HCT116 (cell line): ENCODE results near the gene PRR14. TPM values are rescaled to one million over a fixed set of nuclear protein-coding genes. Genes with fewer than 3 reads are reported as not detected.

Experiments
- ATAC-seq: fragments of 200-7000 bp; cut with Tn5 transposase; 2 replicates; pipeline ENCODE4 v1.9.1; 2020; ENCODE audit warnings: mild to moderate bottlenecking, moderate library complexity
- BruUV-seq: library from RNA; stranded (reverse); fragments of 400-500 nt; replicated peaks from 2 replicates; lab custom pipeline; 2021; lab: Mats Ljungman, UMichigan
- CTCF ChIA-PET: fragments of 300-600 bp; sonication (Branson Sonifier 250); formaldehyde crosslinking; loops from one replicate; lab custom pipeline; 2021; ENCODE audit warnings: antibody characterized with exemption; lab: Charles Lee
- POLR2A ChIA-PET: fragments of 300-600, 350-600 bp; sonication (Branson Sonifier 250); formaldehyde crosslinking; loops from one replicate; lab custom pipeline; 2021; ENCODE audit warnings: antibody characterized with exemption; lab: Charles Lee
- RAD21 ChIA-PET, 2 experiments: fragments of 300-600 bp; sonication (Branson Sonifier 250); formaldehyde crosslinking; loops; one replicate each; lab custom pipeline; 2023; ENCODE audit warnings: low total read pairs in 2 of 2; ENCODE audit not compliant: uncharacterized antibody in 2 of 2, unreplicated experiment in 2 of 2, low non-redundant PET in 1 of 2; lab: Charles Lee
- DNase-seq: peaks from one replicate; pipeline ENCODE4 v3.0.0-alpha.2; 2010; ENCODE audit warnings: low read depth, low spot score
- H2AFZ ChIP-seq: fragments of 200-600 bp; shearing (Covaris generic), sonication (generic); 2 replicates; pipeline ENCODE4 v1.6.1; 2017; ENCODE audit warnings: low read depth, mixed run types, mixed read lengths, antibody characterized with exemption, low read length; ENCODE audit not compliant: poor library complexity, severe bottlenecking
- H3K27ac ChIP-seq: 2 replicates; pipeline ENCODE4 v1.5.1; 2012; ENCODE audit warnings: low read depth, low read length
- H3K27me3 ChIP-seq: fragments of 200-600 bp; sonication (generic); 2 replicates; pipeline ENCODE4 v1.6.1; 2016; ENCODE audit warnings: mixed run types, low read length, mixed read lengths; ENCODE audit not compliant: insufficient read depth
- H3K36me3 ChIP-seq, 2 experiments: fragments of 200-500 bp in 1 of 2; fragments of 200-600 bp in 1 of 2; sonication (Bioruptor generic) in 1 of 2; sonication (generic) in 1 of 2; 2 replicates each; pipeline versions ENCODE4 v1.5.1 to v1.6.1; 2014 to 2016; ENCODE audit warnings: low read length in 2 of 2, inconsistent platforms in 1 of 2, mixed read lengths in 1 of 2, mixed run types in 1 of 2; ENCODE audit not compliant: insufficient read depth in 2 of 2, control insufficient read depth in 1 of 2
- H3K4me1 ChIP-seq, 2 experiments: fragments of 200-600 bp in 1 of 2; sonication (generic) in 1 of 2; 2 replicates each; pipeline versions ENCODE4 v1.5.1 to v1.6.1; 2012 to 2017; ENCODE audit warnings: low read length in 2 of 2, inconsistent platforms in 1 of 2, mild to moderate bottlenecking in 1 of 2, mixed read lengths in 1 of 2, mixed run types in 1 of 2, moderate library complexity in 1 of 2; ENCODE audit not compliant: insufficient read depth in 2 of 2, control insufficient read depth in 1 of 2
- H3K4me2 ChIP-seq: fragments of 200-600 bp; sonication (generic); 2 replicates; pipeline ENCODE4 v1.6.1; 2017; ENCODE audit warnings: mixed run types, low read length, mixed read lengths
- H3K4me3 ChIP-seq, 2 experiments: fragments of 200-600 bp in 1 of 2; sonication (generic) in 1 of 2; replicated peaks in 1 of 2; 2 replicates each; pipeline ENCODE4 v1.5.1; 2011 to 2016; ENCODE audit warnings: low read length in 2 of 2, control low read depth in 1 of 2, low read depth in 1 of 2, mild to moderate bottlenecking in 1 of 2, mixed read lengths in 1 of 2, mixed run types in 1 of 2
- H3K79me2 ChIP-seq: fragments of 200-600 bp; sonication (generic); 2 replicates; pipeline ENCODE4 v1.6.1; 2017; ENCODE audit warnings: mild to moderate bottlenecking, mixed run types, low read length, moderate library complexity, mixed read lengths; ENCODE audit not compliant: insufficient read depth
- H3K9ac ChIP-seq: fragments of 200-600 bp; sonication (generic); 2 replicates; pipeline ENCODE4 v1.6.1; 2016; ENCODE audit warnings: low read length, mixed read lengths
- H3K9me2 ChIP-seq: fragments of 200-600 bp; sonication (generic), shearing (Covaris generic); 2 replicates; pipeline ENCODE4 v1.6.1; 2017; ENCODE audit warnings: mixed run types, mild to moderate bottlenecking, moderate library complexity; ENCODE audit not compliant: insufficient read depth
- H3K9me3 ChIP-seq, 2 experiments: fragments of 200-500 bp in 1 of 2; fragments of 200-600 bp in 1 of 2; sonication (Bioruptor generic) in 1 of 2; sonication (generic) in 1 of 2; 2 replicates each; pipeline ENCODE4 v1.6.1; 2014 to 2017; ENCODE audit warnings: low read length in 2 of 2, mixed read lengths in 2 of 2, inconsistent platforms in 1 of 2, low read depth in 1 of 2, mild to moderate bottlenecking in 1 of 2, mixed run types in 1 of 2, moderate library complexity in 1 of 2; ENCODE audit not compliant: control insufficient read depth in 1 of 2, insufficient read depth in 1 of 2
- H4K20me1 ChIP-seq: fragments of 200-600 bp; sonication (generic), shearing (Covaris generic); 2 replicates; pipeline ENCODE4 v1.6.1; 2017; ENCODE audit warnings: mixed run types, mild to moderate bottlenecking, moderate library complexity; ENCODE audit not compliant: insufficient read depth
- CEBPB ChIP-seq: IDR thresholded peaks from 2 replicates; pipeline ENCODE4 v1.6.1; 2012; ENCODE audit warnings: low read depth
- ELF1 ChIP-seq: IDR thresholded peaks from 2 replicates; pipeline ENCODE4 v1.6.1; 2012; ENCODE audit warnings: low read depth, borderline replicate concordance
- EZH2phosphoT487 ChIP-seq: fragments of 200-600 bp; IDR thresholded peaks from 2 replicates; pipeline ENCODE4 v1.6.1; 2018; ENCODE audit warnings: antibody characterized with exemption, borderline replicate concordance
- FOSL1 ChIP-seq: IDR thresholded peaks from 2 replicates; pipeline ENCODE4 v1.6.1; 2012; ENCODE audit warnings: low read depth
- POLR2A ChIP-seq: IDR thresholded peaks from 2 replicates; pipeline ENCODE4 v1.7.0; 2011; ENCODE audit warnings: borderline replicate concordance; ENCODE audit not compliant: insufficient read depth, insufficient read length; ENCODE audit errors: extremely low read depth
- POLR2AphosphoS5 ChIP-seq: IDR thresholded peaks from 2 replicates; pipeline ENCODE4 v1.6.1; 2011; ENCODE audit warnings: mild to moderate bottlenecking, low read depth, low read length, moderate library complexity
- RAD21 ChIP-seq: IDR thresholded peaks from 2 replicates; pipeline ENCODE4 v1.6.1; 2012; ENCODE audit warnings: low read depth, mild to moderate bottlenecking
- SIN3A ChIP-seq: IDR thresholded peaks from 2 replicates; pipeline ENCODE4 v1.6.1; 2012; ENCODE audit warnings: low read depth
- SP1 ChIP-seq: IDR thresholded peaks from 2 replicates; pipeline ENCODE4 v1.6.1; 2012; ENCODE audit warnings: low read depth
- SRF ChIP-seq: IDR thresholded peaks from 2 replicates; pipeline ENCODE4 v1.6.1; 2012; ENCODE audit warnings: low read depth
- TCF7L2 ChIP-seq: IDR thresholded peaks from 2 replicates; pipeline ENCODE4 v1.7.0; 2011; ENCODE audit warnings: borderline replicate concordance, inconsistent platforms; ENCODE audit not compliant: insufficient read depth, insufficient read length; ENCODE audit errors: extremely low read depth
- intact Hi-C: fragments of 100-400 bp; cut with micrococcal nuclease; formaldehyde crosslinking; loops from 2 replicates; pipeline ENCODE4 v1.10.0; 2022
- total RNA-seq: library from RNA; stranded (reverse); gene quantifications from one replicate; pipeline ENCODE4 v1.2.1, GENCODE V29; 2021; ENCODE audit not compliant: unreplicated experiment
- TF ChIP-seq, protein P1 (sequence below): IDR thresholded peaks from 2 replicates; pipeline ENCODE4 v1.6.1; 2012; ENCODE audit warnings: low read depth
- TF ChIP-seq, protein P2 (sequence below): IDR thresholded peaks from 2 replicates; pipeline ENCODE4 v1.6.1; 2012

Gene PRR14
- total RNA-seq, 1 experiment from 2014 or later: 56.2 TPM

DNA sequence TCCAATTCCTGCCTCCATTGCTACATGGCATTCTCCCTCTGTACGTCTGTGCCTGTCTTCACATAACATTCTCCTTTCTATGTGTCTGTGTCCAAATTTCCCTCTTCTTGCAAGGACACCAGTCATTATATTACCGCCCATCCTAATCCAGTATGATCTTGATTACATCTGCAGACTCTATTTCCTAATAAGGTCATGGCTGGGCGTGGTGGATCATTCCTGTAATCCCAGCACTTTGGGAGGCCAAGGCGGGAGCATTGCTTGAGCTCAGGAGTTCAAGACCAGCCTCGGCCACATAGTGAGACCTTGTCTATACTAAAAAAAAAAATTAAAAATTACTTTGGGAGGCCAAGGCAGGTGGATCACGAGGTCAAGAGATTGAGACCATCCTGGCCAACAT, 5.0 kb upstream of the PRR14 start:
- Histone ChIP-seq H3K4me3 (no peak overlapping the region), H3K9me3 (no peaks in the 10 kb centered on the region), H3K27ac (no peak overlapping the region), H2AFZ (no peak overlapping the region), H3K27me3 (no peaks in the 10 kb centered on the region), H3K36me3 (no peaks in the 10 kb centered on the region), H3K4me2 (no peak overlapping the region), H3K4me1 (peaks cover 5 to 7% of the 10 kb centered on the region in 2 experiments; a peak in 3 of 4 replicates), H3K9ac (no peak overlapping the region), H3K79me2 (no peaks in the 10 kb centered on the region), H4K20me1 (no peaks in the 10 kb centered on the region), H3K9me2 (no peaks in the 10 kb centered on the region)
- intact Hi-C loops: no loop called here
- TF ChIP-seq CEBPB (no peak), RAD21 (no peak), SIN3A (no peak), TCF7L2 (no peak), ELF1 (no peak), SRF (no peak), POLR2A (no peak), EZH2phosphoT487 (no peak), SP1 (no peak), POLR2AphosphoS5 (no peak), FOSL1 (no peak)
- TF ChIP-seq, protein P1, sequence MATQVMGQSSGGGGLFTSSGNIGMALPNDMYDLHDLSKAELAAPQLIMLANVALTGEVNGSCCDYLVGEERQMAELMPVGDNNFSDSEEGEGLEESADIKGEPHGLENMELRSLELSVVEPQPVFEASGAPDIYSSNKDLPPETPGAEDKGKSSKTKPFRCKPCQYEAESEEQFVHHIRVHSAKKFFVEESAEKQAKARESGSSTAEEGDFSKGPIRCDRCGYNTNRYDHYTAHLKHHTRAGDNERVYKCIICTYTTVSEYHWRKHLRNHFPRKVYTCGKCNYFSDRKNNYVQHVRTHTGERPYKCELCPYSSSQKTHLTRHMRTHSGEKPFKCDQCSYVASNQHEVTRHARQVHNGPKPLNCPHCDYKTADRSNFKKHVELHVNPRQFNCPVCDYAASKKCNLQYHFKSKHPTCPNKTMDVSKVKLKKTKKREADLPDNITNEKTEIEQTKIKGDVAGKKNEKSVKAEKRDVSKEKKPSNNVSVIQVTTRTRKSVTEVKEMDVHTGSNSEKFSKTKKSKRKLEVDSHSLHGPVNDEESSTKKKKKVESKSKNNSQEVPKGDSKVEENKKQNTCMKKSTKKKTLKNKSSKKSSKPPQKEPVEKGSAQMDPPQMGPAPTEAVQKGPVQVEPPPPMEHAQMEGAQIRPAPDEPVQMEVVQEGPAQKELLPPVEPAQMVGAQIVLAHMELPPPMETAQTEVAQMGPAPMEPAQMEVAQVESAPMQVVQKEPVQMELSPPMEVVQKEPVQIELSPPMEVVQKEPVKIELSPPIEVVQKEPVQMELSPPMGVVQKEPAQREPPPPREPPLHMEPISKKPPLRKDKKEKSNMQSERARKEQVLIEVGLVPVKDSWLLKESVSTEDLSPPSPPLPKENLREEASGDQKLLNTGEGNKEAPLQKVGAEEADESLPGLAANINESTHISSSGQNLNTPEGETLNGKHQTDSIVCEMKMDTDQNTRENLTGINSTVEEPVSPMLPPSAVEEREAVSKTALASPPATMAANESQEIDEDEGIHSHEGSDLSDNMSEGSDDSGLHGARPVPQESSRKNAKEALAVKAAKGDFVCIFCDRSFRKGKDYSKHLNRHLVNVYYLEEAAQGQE: no peak
- TF ChIP-seq, protein P2, sequence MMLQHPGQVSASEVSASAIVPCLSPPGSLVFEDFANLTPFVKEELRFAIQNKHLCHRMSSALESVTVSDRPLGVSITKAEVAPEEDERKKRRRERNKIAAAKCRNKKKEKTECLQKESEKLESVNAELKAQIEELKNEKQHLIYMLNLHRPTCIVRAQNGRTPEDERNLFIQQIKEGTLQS: no peak
- DNase-seq (no peak), ATAC-seq (no peak)
- CTCF ChIA-PET: interaction anchor here (1.6 kb wide), 1 partner anchor 554 kb away, joined by 4 read pairs; the partner anchor contains the start of gene TBX6
- no TSS peak for BruUV-seq
- POLR2A ChIA-PET: no interaction called here
- RAD21 ChIA-PET: no interaction called here
